Measurements from ENCODE around the gene RXRA.
A peak's percentile ranks its signal among the peaks of the same experiment; 100 is the strongest.

Gene RXRA

GRCh38 chr9:134314039-134314949 lies 12.0 kb upstream of the RXRA start (continued):
- TF ChIP-seq ZBTB48 (tag by site-specific recombination; IDR thresholded peaks at IDR 0.05) (no peak), ZBTB20 (tag by site-specific recombination; IDR thresholded peaks at IDR 0.05) (no peak)

- H3K36me3 ChIP-seq (ENCODE audit: control insufficient read depth in 2 of 2, insufficient read depth in 1 of 2, low read length in 2 of 2): no peaks in the 10 kb centered on the region
- H3K4me3 ChIP-seq (ENCODE audit: low read depth, low read length): no peak overlapping the region
- H3K27ac ChIP-seq (ENCODE audit: extremely low read depth, low read depth, low read length): no peak overlapping the region
- H3K9me3 ChIP-seq (ENCODE audit: control insufficient read depth, insufficient read depth, low read depth, low read length): no peaks in the 10 kb centered on the region
- TF ChIP-seq ZNF169 (tag by site-specific recombination; IDR thresholded peaks at IDR 0.05) (no peak), BCL11A (tag by site-specific recombination; IDR thresholded peaks at IDR 0.05; ENCODE audit: low read depth) (no peak), PRDM4 (tag by site-specific recombination; IDR thresholded peaks at IDR 0.05) (no peak), AEBP2 (tag by site-specific recombination; IDR thresholded peaks at IDR 0.05; ENCODE audit: borderline replicate concordance) (no peak), ZNF24 (tag by site-specific recombination; IDR thresholded peaks at IDR 0.05) (no peak), ZNF560 (tag by site-specific recombination; IDR thresholded peaks at IDR 0.05; ENCODE audit: borderline replicate concordance) (no peak), ZNF274 (IDR thresholded peaks at IDR 0.05; ENCODE audit: low read length) (no peak), ZNF274 (tag by site-specific recombination; IDR thresholded peaks at IDR 0.05; ENCODE audit: borderline replicate concordance) (no peak), EGR2 (tag by site-specific recombination; IDR thresholded peaks at IDR 0.05; ENCODE audit: low read depth) (no peak), CTCF (tag by site-specific recombination; IDR thresholded peaks at IDR 0.05) (no peak), ZNF837 (tag by site-specific recombination; IDR thresholded peaks at IDR 0.05) (no peak), ZNF26 (tag by site-specific recombination; IDR thresholded peaks at IDR 0.05) (no peak), ZSCAN16 (tag by site-specific recombination; IDR thresholded peaks at IDR 0.05) (no peak), GLIS2 (tag by site-specific recombination; IDR thresholded peaks at IDR 0.05) (peak; percentile 19; the same call in 1 of the 2 replicates), ZBTB48 (tag by site-specific recombination; IDR thresholded peaks at IDR 0.05) (no peak), ZNF510 (tag by site-specific recombination; IDR thresholded peaks at IDR 0.05; ENCODE audit: insufficient replicate concordance) (no peak), ZNF138 (tag by site-specific recombination; IDR thresholded peaks at IDR 0.05; ENCODE audit: borderline replicate concordance) (no peak), GLIS1 (tag by site-specific recombination; IDR thresholded peaks at IDR 0.05) (peak; percentile 99), ZNF19 (tag by site-specific recombination; IDR thresholded peaks at IDR 0.05; ENCODE audit: low read depth) (no peak), ZNF114 (tag by site-specific recombination; IDR thresholded peaks at IDR 0.05) (no peak), ZNF664 (tag by site-specific recombination; IDR thresholded peaks at IDR 0.05) (no peak), ZIC2 (tag by site-specific recombination; IDR thresholded peaks at IDR 0.05) (peak; percentile 99), ZNF473 (tag by site-specific recombination; IDR thresholded peaks at IDR 0.05) (no peak), ZNF266 (tag by site-specific recombination; IDR thresholded peaks at IDR 0.05; ENCODE audit: low read depth) (no peak), KLF9 (tag by site-specific recombination; IDR thresholded peaks at IDR 0.05; ENCODE audit: low read depth) (no peak), ZBTB7A (tag by site-specific recombination; IDR thresholded peaks at IDR 0.05; ENCODE audit: low read depth) (no peak)
- H3K4me1 ChIP-seq (ENCODE audit: control insufficient read depth, insufficient read depth, low read length): no peaks in the 10 kb centered on the region
- CTCF ChIA-PET: no interaction called here
- POLR2A ChIA-PET: no interaction called here
Measured at GRCh38 chr9:134314950-134315715, 11.1 kb upstream of the RXRA start.

All from HEK293 (cell line).